Activated CD8-positive, alpha-beta T cell treated with anti-CD3 and anti-CD28 coated beads for 36 hours (primary cell): ENCODE data around the gene CDC14A. TPM values are rescaled to one million over a fixed set of nuclear protein-coding genes. Genes with fewer than 3 reads are reported as not detected.
"Not testable (repeated sequence)": the region's sequence is repeated elsewhere in the genome, so short reads cannot be mapped to it uniquely, and the experiment has no call there.

Experiments used
- ATAC-seq: fragments of 200-7000 bp; cut with Tn5 transposase; one replicate; pipeline ENCODE4 v1.10.0; 2021; ENCODE audit warnings: mild to moderate bottlenecking, moderate library complexity
- CTCF ChIA-PET: fragments of 350-600 bp; sonication (Branson Sonifier 250); formaldehyde crosslinking; loops from one replicate; lab custom pipeline; 2021; ENCODE audit warnings: antibody characterized with exemption; lab: Charles Lee
- POLR2A ChIA-PET: fragments of 350-600 bp; sonication (Branson Sonifier 250); formaldehyde crosslinking; loops from one replicate; lab custom pipeline; 2021; ENCODE audit warnings: antibody characterized with exemption; lab: Charles Lee
- DNase-seq: peaks from one replicate; pipeline ENCODE4 v3.0.0-alpha.2; 2020
- H3K27ac Mint-ChIP-seq: one replicate; pipeline ENCODE4 v1.8.0; 2021; ENCODE audit warnings: mild to moderate bottlenecking, mixed read lengths
- H3K27me3 Mint-ChIP-seq: one replicate; pipeline ENCODE4 v1.8.0; 2021; ENCODE audit warnings: mixed read lengths
- H3K36me3 Mint-ChIP-seq: one replicate; pipeline ENCODE4 v1.8.0; 2021; ENCODE audit warnings: low read depth, mixed read lengths
- H3K4me1 Mint-ChIP-seq: one replicate; pipeline ENCODE4 v1.8.0; 2021; ENCODE audit warnings: low read depth, mixed read lengths
- H3K4me3 Mint-ChIP-seq: one replicate; pipeline ENCODE4 v1.8.0; 2021; ENCODE audit warnings: mild to moderate bottlenecking, moderate library complexity, mixed read lengths
- H3K9me3 Mint-ChIP-seq: one replicate; pipeline ENCODE4 v1.8.0; 2021; ENCODE audit warnings: mixed read lengths
- CTCF ChIP-seq: fragments of 200-600 bp; IDR thresholded peaks from one replicate; pipeline ENCODE4 v1.8.0; 2022; ENCODE audit warnings: antibody characterized with exemption, mild to moderate bottlenecking
- intact Hi-C: fragments of 100-400 bp; cut with micrococcal nuclease; formaldehyde crosslinking; loops from one replicate; pipeline ENCODE4 v1.10.0; 2022
- total RNA-seq, 2 experiments: library from RNA; stranded (reverse); gene quantifications; one replicate each; pipeline ENCODE4 v1.2.3, GENCODE V29; 2021

The CDC14A gene
- total RNA-seq, 2 experiments from 2014 or later, result 14.3 to 17.2 TPM

GRCh38 chr1:100397681-100398080 lies 45.4 kb downstream of the CDC14A start:
- Mint-ChIP-seq H3K4me3 (peak overlapping the region; percentile 11), H3K27me3 (no peaks in the 10 kb centered on the region), H3K9me3 (no peaks in the 10 kb centered on the region), H3K27ac (peak overlapping the region; percentile 84), H3K36me3 (peaks cover 34% of the 10 kb centered on the region), H3K4me1 (peaks cover 80% of the 10 kb centered on the region)
- ATAC-seq (peak; percentile 44), DNase-seq (no peak)
- CTCF ChIA-PET, result interaction anchor here (1.2 to 1.9 kb wide), 2 partner anchors 16 to 62 kb away, joined by 4 to 8 read pairs; no protein-coding TSS in a partner anchor
- no peak for TF ChIP-seq CTCF
- POLR2A ChIA-PET, result interaction anchor here (0.6 to 2.5 kb wide), 4 partner anchors 9 to 98 kb away, joined by 3 to 9 read pairs (median 3); no protein-coding TSS in a partner anchor
- intact Hi-C loops, result loop anchor here (5.0 kb wide), 1 partner anchor 45 kb away; the partner anchor contains the start of gene CDC14A

GRCh38 chr1:100398648-100399047 lies 46.3 kb downstream of the CDC14A start:
- no peak overlapping the region for H3K4me3 Mint-ChIP-seq
- intact Hi-C loops, result loop anchor here (5.0 kb wide), 1 partner anchor 46 kb away; the partner anchor contains the start of gene CDC14A
- CTCF ChIA-PET, result interaction anchor here (1.2 kb wide), 1 partner anchor 15 kb away, joined by 4 read pairs; no protein-coding TSS in a partner anchor

GRCh38 chr1:100400404-100400803 lies 48.1 kb downstream of the CDC14A start:
- peak overlapping the region; percentile 63 for H3K4me3 Mint-ChIP-seq
- peaks cover 24% of the 10 kb centered on the region for H3K36me3 Mint-ChIP-seq
- CTCF ChIA-PET, result interaction anchor here (0.8 to 1.5 kb wide), 6 partner anchors 9 to 60 kb away, joined by 3 to 4 read pairs (median 4); no protein-coding TSS in a partner anchor
- POLR2A ChIA-PET, result interaction anchor here (1.1 to 1.3 kb wide), 2 partner anchors 33 to 48 kb away, joined by 5 to 7 read pairs; partner anchors contain the start of gene CDC14A
- no peaks in the 10 kb centered on the region for H3K27me3 Mint-ChIP-seq
- peaks cover 78% of the 10 kb centered on the region for H3K4me1 Mint-ChIP-seq
- no peak for TF ChIP-seq CTCF
- H3K9me3 Mint-ChIP-seq, result no peaks in the 10 kb centered on the region
- peak overlapping the region; percentile 97 for H3K27ac Mint-ChIP-seq
- intact Hi-C loops, result loop anchor here (5.0 kb wide), 1 partner anchor 33 kb away; no protein-coding TSS in a partner anchor
- peak; percentile 76 for DNase-seq
- peak; percentile 68 for ATAC-seq

More at GRCh38 chr1:100398648-100399047, 46.3 kb downstream of the CDC14A start:
- Mint-ChIP-seq H3K36me3 (peaks cover 29% of the 10 kb centered on the region), H3K27me3 (no peaks in the 10 kb centered on the region), H3K27ac (peak overlapping the region; percentile 84), H3K9me3 (no peaks in the 10 kb centered on the region), H3K4me1 (peaks cover 80% of the 10 kb centered on the region)
- POLR2A ChIA-PET, result interaction anchor here (0.9 to 2.5 kb wide), 3 partner anchors 10 to 16 kb away, joined by 3 to 9 read pairs (median 4); no protein-coding TSS in a partner anchor
- DNase-seq (no peak), ATAC-seq (no peak)
- no peak for TF ChIP-seq CTCF

GRCh38 chr1:100404821-100405220 lies 52.5 kb downstream of the CDC14A start:
- Mint-ChIP-seq H3K9me3 (peaks cover 18% of the 10 kb centered on the region), H3K4me3 (no peak overlapping the region), H3K36me3 (peaks cover 40% of the 10 kb centered on the region), H3K27ac (peak overlapping the region; percentile 40), H3K4me1 (peaks cover 72% of the 10 kb centered on the region), H3K27me3 (no peaks in the 10 kb centered on the region)
- intact Hi-C loops, result loop anchor here (5.0 kb wide), 1 partner anchor 38 kb away; no protein-coding TSS in a partner anchor
- ChIA-PET CTCF (interaction anchor here (0.6 to 2.7 kb wide), 8 partner anchors 8 to 50 kb away, joined by 3 to 13 read pairs (median 3); no protein-coding TSS in a partner anchor), POLR2A (interaction anchor here (0.8 to 1.9 kb wide), 4 partner anchors 10 to 55 kb away, joined by 3 to 6 read pairs (median 4); no protein-coding TSS in a partner anchor)
- ATAC-seq, result no peak
- DNase-seq, result no peak
- TF ChIP-seq CTCF, result no peak

- DNase-seq, ATAC-seq, H3K27me3 Mint-ChIP-seq, H3K4me3 Mint-ChIP-seq, intact Hi-C loops: not testable (repeated sequence)
- H3K36me3 Mint-ChIP-seq, result peaks cover 41% of the 10 kb centered on the region
- ChIA-PET POLR2A (interaction anchor here (0.9 to 1.9 kb wide), 5 partner anchors 9 to 54 kb away, joined by 3 to 6 read pairs (median 3); no protein-coding TSS in a partner anchor), CTCF (interaction anchor here (0.8 to 2.7 kb wide), 4 partner anchors 18 to 54 kb away, joined by 3 to 13 read pairs (median 6); no protein-coding TSS in a partner anchor)
- H3K9me3 Mint-ChIP-seq, result peaks cover 18% of the 10 kb centered on the region
- H3K4me1 Mint-ChIP-seq, result peaks cover 65% of the 10 kb centered on the region
- H3K27ac Mint-ChIP-seq, result peak overlapping the region; percentile 40
Observed at GRCh38 chr1:100405902-100406301, 53.6 kb downstream of the CDC14A start.

GRCh38 chr1:100407390-100407789 lies 55.1 kb downstream of the CDC14A start:
- CTCF ChIA-PET, result interaction anchor here (0.9 kb wide), 1 partner anchor 11 kb away, joined by 4 read pairs; no protein-coding TSS in a partner anchor
- H3K4me1 Mint-ChIP-seq, result peaks cover 73% of the 10 kb centered on the region
- intact Hi-C loops, H3K4me3 Mint-ChIP-seq, ATAC-seq, H3K27me3 Mint-ChIP-seq, H3K27ac Mint-ChIP-seq, DNase-seq: not testable (repeated sequence)
- peaks cover 39% of the 10 kb centered on the region for H3K36me3 Mint-ChIP-seq
- POLR2A ChIA-PET, result interaction anchor here (1.2 to 1.6 kb wide), 2 partner anchors 9 to 41 kb away, joined by 3 to 5 read pairs; no protein-coding TSS in a partner anchor
- peaks cover 18% of the 10 kb centered on the region for H3K9me3 Mint-ChIP-seq
